ENCODE results near the gene VIPAS39.

The VIPAS39 gene

DNA sequence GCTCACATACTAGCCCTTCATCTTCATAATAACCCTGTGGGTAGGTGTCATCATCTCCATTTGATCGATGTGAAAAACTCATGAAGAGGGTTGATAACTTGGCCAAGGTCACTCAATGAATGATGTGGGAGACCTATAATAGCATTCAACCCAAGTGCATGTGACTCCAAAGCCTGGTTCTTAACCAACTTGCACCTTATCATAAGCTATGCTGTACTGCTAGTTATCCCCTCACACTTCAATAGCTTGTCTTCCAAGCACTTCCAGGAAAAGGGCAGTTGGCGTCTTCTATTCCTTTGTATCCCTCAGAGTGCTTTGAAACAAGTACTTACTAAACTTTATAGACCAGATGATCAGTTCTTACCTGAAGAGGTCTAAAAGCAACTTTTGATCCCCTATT is 15.2 kb downstream of the VIPAS39 start:
- no peak overlapping the region for H3K4me3 ChIP-seq (ENCODE audit: low read length)
- no peak overlapping the region for H2AFZ ChIP-seq (ENCODE audit: low read length)
- TF ChIP-seq CTCF (IDR thresholded peaks at IDR 0.05; ENCODE audit: low read length): no peak
- no peak for TF ChIP-seq EZH2phosphoT487 (IDR thresholded peaks at IDR 0.05; ENCODE audit: low read length)
- TF ChIP-seq EZH2 (optimal IDR thresholded peaks at IDR 0.05; ENCODE audit: low read depth, low read length): no peak
- no peak overlapping the region for H3K27ac ChIP-seq (ENCODE audit: low read length)
- no peaks in the 10 kb centered on the region for H3K27me3 ChIP-seq (replicated peaks; ENCODE audit: insufficient read depth, low read length)
- no peaks in the 10 kb centered on the region for H3K9me3 ChIP-seq (replicated peaks; ENCODE audit: insufficient read depth, low read length)
- H3K4me2 ChIP-seq (ENCODE audit: low read depth, low read length): no peak overlapping the region
- H3K36me3 ChIP-seq (replicated peaks; ENCODE audit: insufficient read depth, low read length): no peaks in the 10 kb centered on the region
- no peak overlapping the region for H3K9ac ChIP-seq (ENCODE audit: low read length)
- H3K79me2 ChIP-seq (ENCODE audit: low read length): no peaks in the 10 kb centered on the region
- no peaks in the 10 kb centered on the region for H3F3A ChIP-seq (ENCODE audit: insufficient read depth, low read length)
- H3K9me2 ChIP-seq (replicated peaks; ENCODE audit: insufficient read depth, low read length): no peaks in the 10 kb centered on the region
- no peaks in the 10 kb centered on the region for H4K20me1 ChIP-seq (ENCODE audit: insufficient read depth, low read length)
- H3K4me1 ChIP-seq (ENCODE audit: low read length): no peaks in the 10 kb centered on the region
- DNase-seq: no peak

- H3K27me3 ChIP-seq (replicated peaks; ENCODE audit: insufficient read depth, low read length): no peaks in the 10 kb centered on the region
- no peak overlapping the region for H3K4me3 ChIP-seq (ENCODE audit: low read length)
- no peaks in the 10 kb centered on the region for H3K9me3 ChIP-seq (replicated peaks; ENCODE audit: insufficient read depth, low read length)
- no peaks in the 10 kb centered on the region for H3K4me1 ChIP-seq (ENCODE audit: low read length)
- TF ChIP-seq EZH2phosphoT487 (IDR thresholded peaks at IDR 0.05; ENCODE audit: low read length) (no peak), EZH2 (optimal IDR thresholded peaks at IDR 0.05; ENCODE audit: low read depth, low read length) (no peak), CTCF (IDR thresholded peaks at IDR 0.05; ENCODE audit: low read length) (no peak)
- no peak overlapping the region for H3K4me2 ChIP-seq (ENCODE audit: low read depth, low read length)
- H2AFZ ChIP-seq (ENCODE audit: low read length): no peak overlapping the region
- no peak overlapping the region for H3K27ac ChIP-seq (ENCODE audit: low read length)
- no peak overlapping the region for H3K9ac ChIP-seq (ENCODE audit: low read length)
- H3F3A ChIP-seq (ENCODE audit: insufficient read depth, low read length): no peaks in the 10 kb centered on the region
- no peaks in the 10 kb centered on the region for H4K20me1 ChIP-seq (ENCODE audit: insufficient read depth, low read length)
- no peaks in the 10 kb centered on the region for H3K9me2 ChIP-seq (replicated peaks; ENCODE audit: insufficient read depth, low read length)
- H3K79me2 ChIP-seq (ENCODE audit: low read length): no peaks in the 10 kb centered on the region
- H3K36me3 ChIP-seq (replicated peaks; ENCODE audit: insufficient read depth, low read length): no peaks in the 10 kb centered on the region
- no peak for DNase-seq
Observed at GRCh38 chr14:77439861-77440260, 17.5 kb downstream of the VIPAS39 start.

- TF ChIP-seq EZH2 (optimal IDR thresholded peaks at IDR 0.05; ENCODE audit: low read depth, low read length) (no peak), EZH2phosphoT487 (IDR thresholded peaks at IDR 0.05; ENCODE audit: low read length) (no peak), CTCF (IDR thresholded peaks at IDR 0.05; ENCODE audit: low read length) (no peak)
- H3K4me1 ChIP-seq (ENCODE audit: low read length): no peaks in the 10 kb centered on the region
- no peaks in the 10 kb centered on the region for H3K27me3 ChIP-seq (replicated peaks; ENCODE audit: insufficient read depth, low read length)
- no peak for DNase-seq
- no peak overlapping the region for H3K4me2 ChIP-seq (ENCODE audit: low read depth, low read length)
- no peaks in the 10 kb centered on the region for H3K79me2 ChIP-seq (ENCODE audit: low read length)
- H3K9me2 ChIP-seq (replicated peaks; ENCODE audit: insufficient read depth, low read length): no peaks in the 10 kb centered on the region
- no peaks in the 10 kb centered on the region for H3K9me3 ChIP-seq (replicated peaks; ENCODE audit: insufficient read depth, low read length)
- H2AFZ ChIP-seq (ENCODE audit: low read length): no peak overlapping the region
- H3K9ac ChIP-seq (ENCODE audit: low read length): no peak overlapping the region
- H3K27ac ChIP-seq (ENCODE audit: low read length): no peak overlapping the region
- H3K36me3 ChIP-seq (replicated peaks; ENCODE audit: insufficient read depth, low read length): no peaks in the 10 kb centered on the region
- no peaks in the 10 kb centered on the region for H4K20me1 ChIP-seq (ENCODE audit: insufficient read depth, low read length)
- H3F3A ChIP-seq (ENCODE audit: insufficient read depth, low read length): no peaks in the 10 kb centered on the region
- H3K4me3 ChIP-seq (ENCODE audit: low read length): no peak overlapping the region
Observed at GRCh38 chr14:77438596-77438995, 18.8 kb downstream of the VIPAS39 start.

All from MM.1S (cell line).